Measurements from ENCODE around the gene HOXA6. TPM values are rescaled to one million over a fixed set of nuclear protein-coding genes. Genes with fewer than 3 reads are reported as not detected.

HOXA6 gene
- total RNA-seq, 1 donor from 2014 or later, result not detected

GRCh38 chr7:27194002-27194352, 46.4 kb upstream of the HOXA6 start:
- Histone ChIP-seq H2AFZ (replicated peaks) (no peak overlapping the region), H3K4me1 (no peaks in the 10 kb centered on the region), H3K9ac (no peak overlapping the region), H3K27me3 (peaks cover 100% of the 10 kb centered on the region), H3K36me3 (no peaks in the 10 kb centered on the region), H3F3A (ENCODE audit: low read depth) (peaks cover 9% of the 10 kb centered on the region), H3K4me3 (no peak overlapping the region), H3K9me3 (ENCODE audit: low read depth) (no peaks in the 10 kb centered on the region), H3K4me2 (no peak overlapping the region), H3K27ac (no peak overlapping the region), H4K20me1 (ENCODE audit: low read depth) (peaks cover 88% of the 10 kb centered on the region), H3K79me2 (ENCODE audit: low read depth) (no peaks in the 10 kb centered on the region)
- Mint-ChIP-seq H3K36me3 (no peaks in the 10 kb centered on the region), H3K9me3 (peaks cover 14% of the 10 kb centered on the region), H3K27ac (no peak overlapping the region), H3K4me1 (no peaks in the 10 kb centered on the region), H3K4me3 (no peak overlapping the region), H3K27me3 (ENCODE audit: insufficient read depth, low read depth) (peaks cover 92% of the 10 kb centered on the region)
- DNase-seq (ENCODE audit: low spot score), result no peak
- TF ChIP-seq EZH2phosphoT487 (IDR thresholded peaks at IDR 0.05), result no peak
- no peak for TF ChIP-seq CTCF (IDR thresholded peaks at IDR 0.05)
- TF ChIP-seq EZH2 (IDR thresholded peaks at IDR 0.05), result peak; percentile 79

- H3K79me2 ChIP-seq (ENCODE audit: low read depth), result no peaks in the 10 kb centered on the region
- peaks cover 92% of the 10 kb centered on the region for H3K27me3 Mint-ChIP-seq (ENCODE audit: insufficient read depth, low read depth)
- H3K27ac ChIP-seq, result no peak overlapping the region
- peaks cover 88% of the 10 kb centered on the region for H4K20me1 ChIP-seq (ENCODE audit: low read depth)
- no peak overlapping the region for H2AFZ ChIP-seq (replicated peaks)
- no peak overlapping the region for H3K4me3 ChIP-seq
- H3K4me1 ChIP-seq, result no peaks in the 10 kb centered on the region
- H3K9me3 ChIP-seq (ENCODE audit: low read depth), result no peaks in the 10 kb centered on the region
- no peak overlapping the region for H3K4me2 ChIP-seq
- H3K9me3 Mint-ChIP-seq, result peaks cover 14% of the 10 kb centered on the region
- H3K27me3 ChIP-seq, result peaks cover 100% of the 10 kb centered on the region
- DNase-seq (ENCODE audit: low spot score), result peak; percentile 52
- H3K4me3 Mint-ChIP-seq, result peak overlapping the region; percentile 19
- no peak overlapping the region for H3K27ac Mint-ChIP-seq
- TF ChIP-seq CTCF (IDR thresholded peaks at IDR 0.05), result no peak
- peak; percentile 97 for TF ChIP-seq EZH2phosphoT487 (IDR thresholded peaks at IDR 0.05)
- peak; percentile 98 for TF ChIP-seq EZH2 (IDR thresholded peaks at IDR 0.05)
- H3K36me3 ChIP-seq, result no peaks in the 10 kb centered on the region
- H3K9ac ChIP-seq, result no peak overlapping the region
- peaks cover 9% of the 10 kb centered on the region for H3F3A ChIP-seq (ENCODE audit: low read depth)
- no peaks in the 10 kb centered on the region for H3K36me3 Mint-ChIP-seq
- H3K4me1 Mint-ChIP-seq, result peaks cover 2% of the 10 kb centered on the region
Measured at GRCh38 chr7:27193335-27194001, 45.9 kb upstream of the HOXA6 start.

DNA sequence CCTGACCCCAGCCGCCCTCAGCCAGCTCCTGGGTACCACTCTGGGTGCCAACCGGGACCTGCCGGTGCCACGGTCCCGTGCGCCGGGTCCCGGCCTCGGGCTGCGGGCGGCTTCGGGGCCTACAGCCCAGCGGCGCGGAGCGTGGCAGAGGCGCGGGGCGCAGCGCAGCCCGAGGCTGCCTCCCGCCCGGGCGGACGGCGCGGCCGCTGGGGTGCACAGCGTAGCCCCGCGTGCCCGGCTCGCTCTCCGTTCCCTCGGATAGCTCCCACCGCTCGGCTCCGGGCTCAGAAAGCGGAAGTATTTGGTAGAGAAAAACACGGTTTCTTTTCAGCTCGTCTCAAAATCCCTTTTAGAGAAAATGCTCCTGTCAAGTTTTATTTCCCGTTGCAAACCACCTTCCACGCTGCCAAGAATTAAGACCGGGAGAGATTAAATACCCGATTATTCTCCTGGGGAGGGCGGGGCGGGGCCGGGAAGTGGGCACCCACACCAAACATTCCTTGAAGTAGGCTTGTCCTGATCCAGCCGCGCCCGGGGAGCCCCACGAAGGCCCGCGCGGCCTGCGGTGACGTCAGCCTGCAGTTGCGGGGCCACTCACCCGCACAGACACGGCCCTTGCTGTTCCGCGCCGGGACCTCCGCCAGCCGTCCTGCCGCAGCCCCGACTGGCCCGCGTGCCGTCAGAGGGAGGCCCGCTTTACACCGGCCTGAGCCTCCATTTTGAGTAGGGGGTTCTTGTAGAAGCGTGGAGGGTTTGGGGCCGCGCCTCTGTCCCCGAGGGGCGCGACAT, 45.2 kb upstream of the HOXA6 start:
- DNase-seq (ENCODE audit: low spot score), result peak; percentile 53
- Histone ChIP-seq H3K4me2 (peak overlapping the region; percentile 29), H3K27me3 (peaks cover 100% of the 10 kb centered on the region), H3K36me3 (no peaks in the 10 kb centered on the region), H3K79me2 (ENCODE audit: low read depth) (no peaks in the 10 kb centered on the region), H3K4me1 (no peaks in the 10 kb centered on the region), H4K20me1 (ENCODE audit: low read depth) (peaks cover 88% of the 10 kb centered on the region), H3F3A (ENCODE audit: low read depth) (peaks cover 9% of the 10 kb centered on the region), H2AFZ (replicated peaks) (no peak overlapping the region), H3K4me3 (no peak overlapping the region), H3K27ac (no peak overlapping the region), H3K9me3 (ENCODE audit: low read depth) (no peaks in the 10 kb centered on the region), H3K9ac (no peak overlapping the region)
- Mint-ChIP-seq H3K4me1 (peaks cover 2% of the 10 kb centered on the region), H3K36me3 (no peaks in the 10 kb centered on the region), H3K4me3 (no peak overlapping the region), H3K9me3 (peaks cover 14% of the 10 kb centered on the region), H3K27me3 (ENCODE audit: insufficient read depth, low read depth) (peaks cover 91% of the 10 kb centered on the region), H3K27ac (no peak overlapping the region)
- TF ChIP-seq EZH2phosphoT487 (IDR thresholded peaks at IDR 0.05) (no peak), EZH2 (IDR thresholded peaks at IDR 0.05) (peak; percentile 35), CTCF (IDR thresholded peaks at IDR 0.05) (no peak)

Data from neural progenitor cell (in vitro differentiated cells).